GM23338 (cell line): ENCODE measurements around the gene SERPINB10. TPM values are rescaled to one million over a fixed set of nuclear protein-coding genes. Genes with fewer than 3 reads are reported as not detected.

Experiments
- ATAC-seq: fragments of 200-7000 bp; cut with Tn5 transposase; 3 replicates; pipeline ENCODE4 v1.9.1; 2020
- DNase-seq: peaks from one replicate; pipeline ENCODE4 v3.0.0-alpha.2; 2015; ENCODE audit warnings: low spot score
- H2AFZ ChIP-seq: fragments of 200-600 bp; sonication (generic); 2 replicates; pipeline ENCODE4 v1.8.0; 2016; ENCODE audit warnings: antibody characterized with exemption, mild to moderate bottlenecking, moderate library complexity
- H3F3A ChIP-seq: fragments of 200-600 bp; sonication (generic); replicated peaks from 2 replicates; pipeline ENCODE4 v1.8.0; 2017; ENCODE audit warnings: antibody characterized with exemption, mixed run types, low read depth
- H3K27ac ChIP-seq: fragments of 200-600 bp; sonication (generic); 2 replicates; pipeline ENCODE4 v1.6.1; 2016; ENCODE audit warnings: low read depth
- H3K27me3 ChIP-seq: fragments of 200-600 bp; sonication (generic); 2 replicates; pipeline ENCODE4 v1.8.0; 2016; ENCODE audit warnings: mild to moderate bottlenecking, mixed run types, moderate library complexity; ENCODE audit not compliant: insufficient read depth
- H3K36me3 ChIP-seq: fragments of 200-600 bp; sonication (generic); 2 replicates; pipeline ENCODE4 v1.8.0; 2016; ENCODE audit warnings: mild to moderate bottlenecking; ENCODE audit not compliant: insufficient read depth
- H3K4me1 ChIP-seq: fragments of 200-600 bp; sonication (generic); 2 replicates; pipeline ENCODE4 v1.8.0; 2016; ENCODE audit warnings: mild to moderate bottlenecking, moderate library complexity; ENCODE audit not compliant: insufficient read depth
- H3K4me2 ChIP-seq: fragments of 200-600 bp; sonication (generic); 2 replicates; pipeline ENCODE4 v1.7.1; 2017; ENCODE audit warnings: mixed run types
- H3K4me3 ChIP-seq: fragments of 200-600 bp; sonication (generic); 2 replicates; pipeline ENCODE4 v1.6.1; 2016; ENCODE audit warnings: mixed run types
- H3K79me2 ChIP-seq: fragments of 200-600 bp; sonication (generic); replicated peaks from 2 replicates; pipeline ENCODE4 v1.8.0; 2017; ENCODE audit warnings: mild to moderate bottlenecking; ENCODE audit not compliant: insufficient read depth
- H3K9me2 ChIP-seq: fragments of 200-600 bp; sonication (generic); 2 replicates; pipeline ENCODE4 v1.8.0; 2017; ENCODE audit not compliant: insufficient read depth
- H4K20me1 ChIP-seq: fragments of 200-600 bp; sonication (generic); replicated peaks from 2 replicates; pipeline ENCODE4 v1.8.0; 2017; ENCODE audit warnings: mild to moderate bottlenecking; ENCODE audit not compliant: insufficient read depth
- H3K27ac Mint-ChIP-seq: 2 replicates; pipeline ENCODE4 v1.8.0; 2020; ENCODE audit warnings: inconsistent platforms, mild to moderate bottlenecking, moderate library complexity, mixed read lengths
- H3K27me3 Mint-ChIP-seq: 3 replicates; pipeline ENCODE4 v1.8.0; 2022; ENCODE audit warnings: low read depth, mild to moderate bottlenecking, moderate library complexity, mixed read lengths, inconsistent platforms; ENCODE audit not compliant: insufficient read depth, poor library complexity
- H3K36me3 Mint-ChIP-seq: 3 replicates; pipeline ENCODE4 v1.8.0; 2021; ENCODE audit warnings: low read depth, mild to moderate bottlenecking, inconsistent platforms, moderate library complexity, mixed read lengths
- H3K4me1 Mint-ChIP-seq: 3 replicates; pipeline ENCODE4 v1.8.0; 2020; ENCODE audit warnings: mild to moderate bottlenecking, inconsistent platforms, mixed read lengths
- H3K4me3 Mint-ChIP-seq: 3 replicates; pipeline ENCODE4 v1.8.0; 2021; ENCODE audit warnings: moderate library complexity, mild to moderate bottlenecking, inconsistent platforms, mixed read lengths
- H3K9me3 Mint-ChIP-seq: 3 replicates; pipeline ENCODE4 v1.8.0; 2020; ENCODE audit warnings: moderate library complexity, mild to moderate bottlenecking, inconsistent platforms, mixed read lengths
- CREB1 ChIP-seq: fragments of 250-450 bp; sonication (Bioruptor Pico); IDR thresholded peaks from 2 replicates; pipeline ENCODE4 v1.5.0; 2020; ENCODE audit warnings: low read depth, mild to moderate bottlenecking, moderate library complexity
- ETS1 ChIP-seq: IDR thresholded peaks from 2 replicates; pipeline ENCODE4 v1.6.1; 2016; ENCODE audit warnings: antibody characterized with exemption
- EZH2 ChIP-seq: fragments of 200-600 bp; sonication (generic); IDR thresholded peaks from one replicate; pipeline ENCODE4 v1.8.0; 2017; ENCODE audit warnings: antibody characterized with exemption, mild to moderate bottlenecking, low read depth; ENCODE audit not compliant: unreplicated experiment
- EZH2phosphoT487 ChIP-seq: fragments of 200-600 bp; sonication (generic); IDR thresholded peaks from one replicate; pipeline ENCODE4 v1.8.1; 2018; ENCODE audit warnings: antibody characterized with exemption; ENCODE audit not compliant: unreplicated experiment
- JUNB ChIP-seq: IDR thresholded peaks from one replicate; pipeline ENCODE4 v1.6.1; 2016; ENCODE audit warnings: antibody characterized with exemption; ENCODE audit not compliant: unreplicated experiment
- NANOG ChIP-seq: IDR thresholded peaks from 2 replicates; pipeline ENCODE4 v1.6.1; 2016; ENCODE audit warnings: antibody characterized with exemption, borderline replicate concordance
- POLR2AphosphoS5 ChIP-seq: IDR thresholded peaks from 2 replicates; pipeline ENCODE4 v1.6.1; 2016; ENCODE audit warnings: antibody characterized with exemption, low read depth
- REST ChIP-seq: IDR thresholded peaks from one replicate; pipeline ENCODE4 v1.6.1; 2018; ENCODE audit warnings: antibody characterized with exemption; ENCODE audit not compliant: unreplicated experiment
- STAT1 ChIP-seq: IDR thresholded peaks from one replicate; pipeline ENCODE4 v1.6.1; 2016; ENCODE audit warnings: antibody characterized with exemption; ENCODE audit not compliant: unreplicated experiment
- ZNF114 ChIP-seq: fragments of 250-450 bp; sonication (Bioruptor Pico); IDR thresholded peaks from 2 replicates; pipeline ENCODE4 v1.5.0; 2020; ENCODE audit warnings: mild to moderate bottlenecking, moderate library complexity
- ZNF331 ChIP-seq: fragments of 250-450 bp; sonication (Bioruptor Pico); IDR thresholded peaks from 2 replicates; pipeline ENCODE4 v1.5.0; 2020; ENCODE audit warnings: low read depth, mild to moderate bottlenecking, moderate library complexity
- polyA plus RNA-seq: library from polyadenylated mRNA; unstranded; fragments of >200 nt; fragmentation: Nextera tagmentation; extraction: Ambion mirVana; gene quantifications from 2 replicates; pipeline ENCODE4 v1.2.1, GENCODE V29; 2016
- total RNA-seq: library from RNA; depleted of rRNA; stranded (reverse); fragments of >200 nt; shearing (Covaris generic); gene quantifications from 2 replicates; pipeline ENCODE4 v1.2.3, GENCODE V29; 2014
- TF ChIP-seq, protein P1 (sequence below): fragments of 250-450 bp; sonication (Bioruptor Pico); IDR thresholded peaks from 2 replicates; pipeline ENCODE4 v1.5.0; 2020; ENCODE audit warnings: mild to moderate bottlenecking, moderate library complexity
- TF ChIP-seq, protein P2 (sequence below), 2 experiments: fragments of 200-600 bp in 1 of 2; sonication (generic) in 1 of 2; conservative IDR thresholded peaks; 2 replicates each; pipeline versions ENCODE4 v1.5.1 to v1.6.1; 2016 to 2017; ENCODE audit warnings: antibody characterized with exemption in 2 of 2, low read depth in 2 of 2, mild to moderate bottlenecking in 2 of 2, moderate library complexity in 1 of 2

Gene SERPINB10
- total and polyA plus RNA-seq, 2 experiments from 2014 or later, result not detected

DNA sequence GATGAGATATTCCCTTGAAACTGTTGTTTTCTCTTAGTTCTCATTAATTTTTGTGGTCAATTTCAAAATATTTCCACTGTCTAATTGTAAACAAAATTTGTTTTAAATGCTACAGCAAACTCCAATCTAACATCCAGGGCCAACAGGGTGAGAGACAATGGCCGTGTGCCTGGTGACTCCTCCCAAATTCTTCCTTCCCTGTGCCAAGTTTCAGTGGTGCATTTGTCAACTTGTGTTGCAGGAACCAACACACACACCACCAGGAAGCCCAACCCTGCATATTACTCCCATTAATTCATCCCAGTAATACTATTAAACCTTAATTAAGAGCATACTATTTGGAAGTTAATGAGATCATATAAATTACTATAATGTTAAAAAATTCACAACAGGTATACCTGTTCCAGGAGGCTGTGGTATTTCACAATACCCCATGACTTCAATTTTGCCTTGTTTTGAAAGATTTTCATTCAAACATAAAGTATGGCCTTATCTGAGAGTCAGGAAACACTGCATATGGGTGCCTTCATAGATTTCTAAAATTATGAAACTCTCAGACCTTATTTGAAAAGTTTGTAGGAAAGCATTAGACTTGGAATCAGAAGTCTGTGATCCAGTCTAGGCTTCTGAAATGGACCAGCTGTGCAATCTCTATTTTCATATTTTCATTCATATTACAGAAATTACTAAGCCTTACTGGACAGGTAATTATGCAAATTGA is 19.1 kb upstream of the SERPINB10 start:
- H3K4me3 ChIP-seq, result no peak overlapping the region
- no peak overlapping the region for H3K4me3 Mint-ChIP-seq
- H3K4me2 ChIP-seq, result no peak overlapping the region
- no peak for TF ChIP-seq JUNB
- no peak for TF ChIP-seq EZH2phosphoT487
- no peak for TF ChIP-seq CREB1 (CRISPR knock-in tag)
- TF ChIP-seq POLR2AphosphoS5, result no peak
- no peak for TF ChIP-seq NANOG
- TF ChIP-seq, protein P1, sequence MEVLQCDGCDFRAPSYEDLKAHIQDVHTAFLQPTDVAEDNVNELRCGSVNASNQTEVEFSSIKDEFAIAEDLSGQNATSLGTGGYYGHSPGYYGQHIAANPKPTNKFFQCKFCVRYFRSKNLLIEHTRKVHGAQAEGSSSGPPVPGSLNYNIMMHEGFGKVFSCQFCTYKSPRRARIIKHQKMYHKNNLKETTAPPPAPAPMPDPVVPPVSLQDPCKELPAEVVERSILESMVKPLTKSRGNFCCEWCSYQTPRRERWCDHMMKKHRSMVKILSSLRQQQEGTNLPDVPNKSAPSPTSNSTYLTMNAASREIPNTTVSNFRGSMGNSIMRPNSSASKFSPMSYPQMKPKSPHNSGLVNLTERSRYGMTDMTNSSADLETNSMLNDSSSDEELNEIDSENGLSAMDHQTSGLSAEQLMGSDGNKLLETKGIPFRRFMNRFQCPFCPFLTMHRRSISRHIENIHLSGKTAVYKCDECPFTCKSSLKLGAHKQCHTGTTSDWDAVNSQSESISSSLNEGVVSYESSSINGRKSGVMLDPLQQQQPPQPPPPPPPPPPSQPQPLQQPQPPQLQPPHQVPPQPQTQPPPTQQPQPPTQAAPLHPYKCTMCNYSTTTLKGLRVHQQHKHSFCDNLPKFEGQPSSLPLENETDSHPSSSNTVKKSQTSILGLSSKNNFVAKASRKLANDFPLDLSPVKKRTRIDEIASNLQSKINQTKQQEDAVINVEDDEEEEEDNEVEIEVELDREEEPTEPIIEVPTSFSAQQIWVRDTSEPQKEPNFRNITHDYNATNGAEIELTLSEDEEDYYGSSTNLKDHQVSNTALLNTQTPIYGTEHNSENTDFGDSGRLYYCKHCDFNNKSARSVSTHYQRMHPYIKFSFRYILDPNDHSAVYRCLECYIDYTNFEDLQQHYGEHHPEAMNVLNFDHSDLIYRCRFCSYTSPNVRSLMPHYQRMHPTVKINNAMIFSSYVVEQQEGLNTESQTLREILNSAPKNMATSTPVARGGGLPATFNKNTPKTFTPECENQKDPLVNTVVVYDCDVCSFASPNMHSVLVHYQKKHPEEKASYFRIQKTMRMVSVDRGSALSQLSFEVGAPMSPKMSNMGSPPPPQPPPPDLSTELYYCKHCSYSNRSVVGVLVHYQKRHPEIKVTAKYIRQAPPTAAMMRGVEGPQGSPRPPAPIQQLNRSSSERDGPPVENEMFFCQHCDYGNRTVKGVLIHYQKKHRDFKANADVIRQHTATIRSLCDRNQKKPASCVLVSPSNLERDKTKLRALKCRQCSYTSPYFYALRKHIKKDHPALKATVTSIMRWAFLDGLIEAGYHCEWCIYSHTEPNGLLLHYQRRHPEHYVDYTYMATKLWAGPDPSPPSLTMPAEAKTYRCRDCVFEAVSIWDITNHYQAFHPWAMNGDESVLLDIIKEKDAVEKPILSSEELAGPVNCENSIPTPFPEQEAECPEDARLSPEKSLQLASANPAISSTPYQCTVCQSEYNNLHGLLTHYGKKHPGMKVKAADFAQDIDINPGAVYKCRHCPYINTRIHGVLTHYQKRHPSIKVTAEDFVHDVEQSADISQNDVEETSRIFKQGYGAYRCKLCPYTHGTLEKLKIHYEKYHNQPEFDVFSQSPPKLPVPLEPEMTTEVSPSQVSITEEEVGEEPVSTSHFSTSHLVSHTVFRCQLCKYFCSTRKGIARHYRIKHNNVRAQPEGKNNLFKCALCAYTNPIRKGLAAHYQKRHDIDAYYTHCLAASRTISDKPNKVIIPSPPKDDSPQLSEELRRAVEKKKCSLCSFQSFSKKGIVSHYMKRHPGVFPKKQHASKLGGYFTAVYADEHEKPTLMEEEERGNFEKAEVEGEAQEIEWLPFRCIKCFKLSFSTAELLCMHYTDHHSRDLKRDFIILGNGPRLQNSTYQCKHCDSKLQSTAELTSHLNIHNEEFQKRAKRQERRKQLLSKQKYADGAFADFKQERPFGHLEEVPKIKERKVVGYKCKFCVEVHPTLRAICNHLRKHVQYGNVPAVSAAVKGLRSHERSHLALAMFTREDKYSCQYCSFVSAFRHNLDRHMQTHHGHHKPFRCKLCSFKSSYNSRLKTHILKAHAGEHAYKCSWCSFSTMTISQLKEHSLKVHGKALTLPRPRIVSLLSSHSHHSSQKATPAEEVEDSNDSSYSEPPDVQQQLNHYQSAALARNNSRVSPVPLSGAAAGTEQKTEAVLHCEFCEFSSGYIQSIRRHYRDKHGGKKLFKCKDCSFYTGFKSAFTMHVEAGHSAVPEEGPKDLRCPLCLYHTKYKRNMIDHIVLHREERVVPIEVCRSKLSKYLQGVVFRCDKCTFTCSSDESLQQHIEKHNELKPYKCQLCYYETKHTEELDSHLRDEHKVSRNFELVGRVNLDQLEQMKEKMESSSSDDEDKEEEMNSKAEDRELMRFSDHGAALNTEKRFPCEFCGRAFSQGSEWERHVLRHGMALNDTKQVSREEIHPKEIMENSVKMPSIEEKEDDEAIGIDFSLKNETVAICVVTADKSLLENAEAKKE (CRISPR knock-in tag), result no peak
- TF ChIP-seq EZH2, result no peak
- no peak for TF ChIP-seq STAT1
- no peak for TF ChIP-seq REST
- TF ChIP-seq ZNF331 (CRISPR knock-in tag), result no peak
- no peak for TF ChIP-seq ETS1
- TF ChIP-seq, protein P2, sequence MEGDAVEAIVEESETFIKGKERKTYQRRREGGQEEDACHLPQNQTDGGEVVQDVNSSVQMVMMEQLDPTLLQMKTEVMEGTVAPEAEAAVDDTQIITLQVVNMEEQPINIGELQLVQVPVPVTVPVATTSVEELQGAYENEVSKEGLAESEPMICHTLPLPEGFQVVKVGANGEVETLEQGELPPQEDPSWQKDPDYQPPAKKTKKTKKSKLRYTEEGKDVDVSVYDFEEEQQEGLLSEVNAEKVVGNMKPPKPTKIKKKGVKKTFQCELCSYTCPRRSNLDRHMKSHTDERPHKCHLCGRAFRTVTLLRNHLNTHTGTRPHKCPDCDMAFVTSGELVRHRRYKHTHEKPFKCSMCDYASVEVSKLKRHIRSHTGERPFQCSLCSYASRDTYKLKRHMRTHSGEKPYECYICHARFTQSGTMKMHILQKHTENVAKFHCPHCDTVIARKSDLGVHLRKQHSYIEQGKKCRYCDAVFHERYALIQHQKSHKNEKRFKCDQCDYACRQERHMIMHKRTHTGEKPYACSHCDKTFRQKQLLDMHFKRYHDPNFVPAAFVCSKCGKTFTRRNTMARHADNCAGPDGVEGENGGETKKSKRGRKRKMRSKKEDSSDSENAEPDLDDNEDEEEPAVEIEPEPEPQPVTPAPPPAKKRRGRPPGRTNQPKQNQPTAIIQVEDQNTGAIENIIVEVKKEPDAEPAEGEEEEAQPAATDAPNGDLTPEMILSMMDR (conservative IDR thresholded peaks at IDR 0.05; ENCODE audit: low read depth in 2 of 2), result no peak
- TF ChIP-seq ZNF114 (CRISPR knock-in tag), result no peak
- H3K79me2 ChIP-seq, result no peaks in the 10 kb centered on the region
- no peaks in the 10 kb centered on the region for H3K27me3 Mint-ChIP-seq
- no peaks in the 10 kb centered on the region for H4K20me1 ChIP-seq
- H3K4me1 Mint-ChIP-seq, result no peaks in the 10 kb centered on the region
- ATAC-seq (no peak), DNase-seq (no peak)
- no peak overlapping the region for H3K27ac ChIP-seq
- no peaks in the 10 kb centered on the region for H3K36me3 Mint-ChIP-seq
- H3K27me3 ChIP-seq, result no peaks in the 10 kb centered on the region
- no peaks in the 10 kb centered on the region for H3K9me3 Mint-ChIP-seq
- H3K9me2 ChIP-seq, result no peaks in the 10 kb centered on the region; the same call in 1 of the 2 replicates
- H2AFZ ChIP-seq, result no peak overlapping the region
- H3K4me1 ChIP-seq, result no peaks in the 10 kb centered on the region
- no peak overlapping the region for H3K27ac Mint-ChIP-seq
- no peaks in the 10 kb centered on the region for H3F3A ChIP-seq
- no peaks in the 10 kb centered on the region for H3K36me3 ChIP-seq
